ENCODE measurements around the gene TSPO. TPM values are rescaled to one million over a fixed set of nuclear protein-coding genes. Genes with fewer than 3 reads are reported as not detected.

TSPO gene
- total and polyA plus RNA-seq, 2 experiments from 2014 or later: 34.6 to 44.7 TPM

GRCh38 chr22:43191831-43192230 is 40.5 kb downstream of the TSPO start:
- no peak overlapping the region for H3K4me3 ChIP-seq
- H3K27ac Mint-ChIP-seq: no peak overlapping the region
- no peaks in the 10 kb centered on the region for H3K27me3 ChIP-seq (ENCODE audit: insufficient read depth)
- no peaks in the 10 kb centered on the region for H3K9me2 ChIP-seq (ENCODE audit: insufficient read depth)
- no peaks in the 10 kb centered on the region for H3K36me3 Mint-ChIP-seq (ENCODE audit: low read depth)
- H3K4me1 Mint-ChIP-seq: peaks cover 6% of the 10 kb centered on the region
- no peak overlapping the region for H3K4me3 Mint-ChIP-seq
- no peak overlapping the region for H3K4me2 ChIP-seq
- ATAC-seq (no peak), DNase-seq (ENCODE audit: low spot score) (no peak)
- no peaks in the 10 kb centered on the region; the same call in 1 of the 2 replicates for H3K4me1 ChIP-seq (ENCODE audit: insufficient read depth)
- H4K20me1 ChIP-seq (replicated peaks; ENCODE audit: insufficient read depth): no peaks in the 10 kb centered on the region
- no peaks in the 10 kb centered on the region for H3K9me3 Mint-ChIP-seq
- H2AFZ ChIP-seq: no peak overlapping the region
- H3F3A ChIP-seq (replicated peaks; ENCODE audit: low read depth): peaks cover 6% of the 10 kb centered on the region
- H3K27me3 Mint-ChIP-seq (ENCODE audit: insufficient read depth, low read depth, poor library complexity): peaks cover 9% of the 10 kb centered on the region
- H3K36me3 ChIP-seq (ENCODE audit: insufficient read depth): no peaks in the 10 kb centered on the region
- no peaks in the 10 kb centered on the region for H3K79me2 ChIP-seq (replicated peaks; ENCODE audit: insufficient read depth)
- H3K27ac ChIP-seq (ENCODE audit: low read depth): no peak overlapping the region
- no peak for TF ChIP-seq CREB1 (CRISPR knock-in tag; IDR thresholded peaks at IDR 0.05; ENCODE audit: low read depth)
- no peak for TF ChIP-seq REST (IDR thresholded peaks at IDR 0.05; ENCODE audit: unreplicated experiment)
- no peak for TF ChIP-seq ETS1 (IDR thresholded peaks at IDR 0.05)
- TF ChIP-seq POLR2AphosphoS5 (IDR thresholded peaks at IDR 0.05; ENCODE audit: low read depth): no peak
- no peak for TF ChIP-seq ZNF331 (CRISPR knock-in tag; IDR thresholded peaks at IDR 0.05; ENCODE audit: low read depth)
- TF ChIP-seq NANOG (IDR thresholded peaks at IDR 0.05; ENCODE audit: borderline replicate concordance): no peak
- TF ChIP-seq EZH2phosphoT487 (IDR thresholded peaks at IDR 0.05; ENCODE audit: unreplicated experiment): no peak
- TF ChIP-seq STAT1 (IDR thresholded peaks at IDR 0.05; ENCODE audit: unreplicated experiment): no peak
- TF ChIP-seq JUNB (IDR thresholded peaks at IDR 0.05; ENCODE audit: unreplicated experiment): no peak
- TF ChIP-seq EZH2 (IDR thresholded peaks at IDR 0.05; ENCODE audit: low read depth, unreplicated experiment): no peak
- no peak for TF ChIP-seq ZNF114 (CRISPR knock-in tag; IDR thresholded peaks at IDR 0.05)
- TF ChIP-seq, protein P1, sequence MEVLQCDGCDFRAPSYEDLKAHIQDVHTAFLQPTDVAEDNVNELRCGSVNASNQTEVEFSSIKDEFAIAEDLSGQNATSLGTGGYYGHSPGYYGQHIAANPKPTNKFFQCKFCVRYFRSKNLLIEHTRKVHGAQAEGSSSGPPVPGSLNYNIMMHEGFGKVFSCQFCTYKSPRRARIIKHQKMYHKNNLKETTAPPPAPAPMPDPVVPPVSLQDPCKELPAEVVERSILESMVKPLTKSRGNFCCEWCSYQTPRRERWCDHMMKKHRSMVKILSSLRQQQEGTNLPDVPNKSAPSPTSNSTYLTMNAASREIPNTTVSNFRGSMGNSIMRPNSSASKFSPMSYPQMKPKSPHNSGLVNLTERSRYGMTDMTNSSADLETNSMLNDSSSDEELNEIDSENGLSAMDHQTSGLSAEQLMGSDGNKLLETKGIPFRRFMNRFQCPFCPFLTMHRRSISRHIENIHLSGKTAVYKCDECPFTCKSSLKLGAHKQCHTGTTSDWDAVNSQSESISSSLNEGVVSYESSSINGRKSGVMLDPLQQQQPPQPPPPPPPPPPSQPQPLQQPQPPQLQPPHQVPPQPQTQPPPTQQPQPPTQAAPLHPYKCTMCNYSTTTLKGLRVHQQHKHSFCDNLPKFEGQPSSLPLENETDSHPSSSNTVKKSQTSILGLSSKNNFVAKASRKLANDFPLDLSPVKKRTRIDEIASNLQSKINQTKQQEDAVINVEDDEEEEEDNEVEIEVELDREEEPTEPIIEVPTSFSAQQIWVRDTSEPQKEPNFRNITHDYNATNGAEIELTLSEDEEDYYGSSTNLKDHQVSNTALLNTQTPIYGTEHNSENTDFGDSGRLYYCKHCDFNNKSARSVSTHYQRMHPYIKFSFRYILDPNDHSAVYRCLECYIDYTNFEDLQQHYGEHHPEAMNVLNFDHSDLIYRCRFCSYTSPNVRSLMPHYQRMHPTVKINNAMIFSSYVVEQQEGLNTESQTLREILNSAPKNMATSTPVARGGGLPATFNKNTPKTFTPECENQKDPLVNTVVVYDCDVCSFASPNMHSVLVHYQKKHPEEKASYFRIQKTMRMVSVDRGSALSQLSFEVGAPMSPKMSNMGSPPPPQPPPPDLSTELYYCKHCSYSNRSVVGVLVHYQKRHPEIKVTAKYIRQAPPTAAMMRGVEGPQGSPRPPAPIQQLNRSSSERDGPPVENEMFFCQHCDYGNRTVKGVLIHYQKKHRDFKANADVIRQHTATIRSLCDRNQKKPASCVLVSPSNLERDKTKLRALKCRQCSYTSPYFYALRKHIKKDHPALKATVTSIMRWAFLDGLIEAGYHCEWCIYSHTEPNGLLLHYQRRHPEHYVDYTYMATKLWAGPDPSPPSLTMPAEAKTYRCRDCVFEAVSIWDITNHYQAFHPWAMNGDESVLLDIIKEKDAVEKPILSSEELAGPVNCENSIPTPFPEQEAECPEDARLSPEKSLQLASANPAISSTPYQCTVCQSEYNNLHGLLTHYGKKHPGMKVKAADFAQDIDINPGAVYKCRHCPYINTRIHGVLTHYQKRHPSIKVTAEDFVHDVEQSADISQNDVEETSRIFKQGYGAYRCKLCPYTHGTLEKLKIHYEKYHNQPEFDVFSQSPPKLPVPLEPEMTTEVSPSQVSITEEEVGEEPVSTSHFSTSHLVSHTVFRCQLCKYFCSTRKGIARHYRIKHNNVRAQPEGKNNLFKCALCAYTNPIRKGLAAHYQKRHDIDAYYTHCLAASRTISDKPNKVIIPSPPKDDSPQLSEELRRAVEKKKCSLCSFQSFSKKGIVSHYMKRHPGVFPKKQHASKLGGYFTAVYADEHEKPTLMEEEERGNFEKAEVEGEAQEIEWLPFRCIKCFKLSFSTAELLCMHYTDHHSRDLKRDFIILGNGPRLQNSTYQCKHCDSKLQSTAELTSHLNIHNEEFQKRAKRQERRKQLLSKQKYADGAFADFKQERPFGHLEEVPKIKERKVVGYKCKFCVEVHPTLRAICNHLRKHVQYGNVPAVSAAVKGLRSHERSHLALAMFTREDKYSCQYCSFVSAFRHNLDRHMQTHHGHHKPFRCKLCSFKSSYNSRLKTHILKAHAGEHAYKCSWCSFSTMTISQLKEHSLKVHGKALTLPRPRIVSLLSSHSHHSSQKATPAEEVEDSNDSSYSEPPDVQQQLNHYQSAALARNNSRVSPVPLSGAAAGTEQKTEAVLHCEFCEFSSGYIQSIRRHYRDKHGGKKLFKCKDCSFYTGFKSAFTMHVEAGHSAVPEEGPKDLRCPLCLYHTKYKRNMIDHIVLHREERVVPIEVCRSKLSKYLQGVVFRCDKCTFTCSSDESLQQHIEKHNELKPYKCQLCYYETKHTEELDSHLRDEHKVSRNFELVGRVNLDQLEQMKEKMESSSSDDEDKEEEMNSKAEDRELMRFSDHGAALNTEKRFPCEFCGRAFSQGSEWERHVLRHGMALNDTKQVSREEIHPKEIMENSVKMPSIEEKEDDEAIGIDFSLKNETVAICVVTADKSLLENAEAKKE (CRISPR knock-in tag; IDR thresholded peaks at IDR 0.05): no peak
- TF ChIP-seq, protein P2, sequence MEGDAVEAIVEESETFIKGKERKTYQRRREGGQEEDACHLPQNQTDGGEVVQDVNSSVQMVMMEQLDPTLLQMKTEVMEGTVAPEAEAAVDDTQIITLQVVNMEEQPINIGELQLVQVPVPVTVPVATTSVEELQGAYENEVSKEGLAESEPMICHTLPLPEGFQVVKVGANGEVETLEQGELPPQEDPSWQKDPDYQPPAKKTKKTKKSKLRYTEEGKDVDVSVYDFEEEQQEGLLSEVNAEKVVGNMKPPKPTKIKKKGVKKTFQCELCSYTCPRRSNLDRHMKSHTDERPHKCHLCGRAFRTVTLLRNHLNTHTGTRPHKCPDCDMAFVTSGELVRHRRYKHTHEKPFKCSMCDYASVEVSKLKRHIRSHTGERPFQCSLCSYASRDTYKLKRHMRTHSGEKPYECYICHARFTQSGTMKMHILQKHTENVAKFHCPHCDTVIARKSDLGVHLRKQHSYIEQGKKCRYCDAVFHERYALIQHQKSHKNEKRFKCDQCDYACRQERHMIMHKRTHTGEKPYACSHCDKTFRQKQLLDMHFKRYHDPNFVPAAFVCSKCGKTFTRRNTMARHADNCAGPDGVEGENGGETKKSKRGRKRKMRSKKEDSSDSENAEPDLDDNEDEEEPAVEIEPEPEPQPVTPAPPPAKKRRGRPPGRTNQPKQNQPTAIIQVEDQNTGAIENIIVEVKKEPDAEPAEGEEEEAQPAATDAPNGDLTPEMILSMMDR (conservative IDR thresholded peaks at IDR 0.05; ENCODE audit: low read depth in 2 of 2): no peak
